ENCODE data around the gene SRD5A1.

SRD5A1 gene

DNA sequence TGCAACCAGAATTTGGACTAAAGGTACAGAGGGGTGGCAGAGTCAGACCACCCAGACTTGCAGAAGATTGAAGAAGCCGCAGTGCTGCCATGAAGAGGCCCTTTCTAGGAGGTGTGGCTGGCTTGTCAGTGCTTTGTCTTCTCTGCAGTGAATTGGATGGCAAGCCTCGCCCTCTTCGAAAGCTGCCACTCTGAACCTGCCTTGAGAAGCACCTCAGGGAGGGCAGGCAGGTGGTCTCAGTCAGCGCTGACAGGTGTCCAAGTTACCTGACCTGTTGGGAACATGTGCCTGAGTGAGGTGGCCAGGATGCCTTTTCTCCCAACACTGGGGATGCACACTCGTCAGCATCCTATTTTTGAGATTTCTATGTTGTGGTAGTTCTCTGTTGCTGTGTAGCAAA is 86.2 kb downstream of the SRD5A1 start:
- H3K9me3 Mint-ChIP-seq, result no peaks in the 10 kb centered on the region
- DNase-seq (ENCODE audit: low spot score in 2 of 2), result no peak
- H3K27me3 Mint-ChIP-seq, result no peaks in the 10 kb centered on the region
- no peak overlapping the region for H3K4me3 Mint-ChIP-seq
- H3K36me3 Mint-ChIP-seq, result peaks cover 11% of the 10 kb centered on the region
- no peak overlapping the region for H3K27ac Mint-ChIP-seq
- peaks cover 54% of the 10 kb centered on the region for H3K4me1 Mint-ChIP-seq
- ATAC-seq (ENCODE audit: low read depth), result no peak

DNA sequence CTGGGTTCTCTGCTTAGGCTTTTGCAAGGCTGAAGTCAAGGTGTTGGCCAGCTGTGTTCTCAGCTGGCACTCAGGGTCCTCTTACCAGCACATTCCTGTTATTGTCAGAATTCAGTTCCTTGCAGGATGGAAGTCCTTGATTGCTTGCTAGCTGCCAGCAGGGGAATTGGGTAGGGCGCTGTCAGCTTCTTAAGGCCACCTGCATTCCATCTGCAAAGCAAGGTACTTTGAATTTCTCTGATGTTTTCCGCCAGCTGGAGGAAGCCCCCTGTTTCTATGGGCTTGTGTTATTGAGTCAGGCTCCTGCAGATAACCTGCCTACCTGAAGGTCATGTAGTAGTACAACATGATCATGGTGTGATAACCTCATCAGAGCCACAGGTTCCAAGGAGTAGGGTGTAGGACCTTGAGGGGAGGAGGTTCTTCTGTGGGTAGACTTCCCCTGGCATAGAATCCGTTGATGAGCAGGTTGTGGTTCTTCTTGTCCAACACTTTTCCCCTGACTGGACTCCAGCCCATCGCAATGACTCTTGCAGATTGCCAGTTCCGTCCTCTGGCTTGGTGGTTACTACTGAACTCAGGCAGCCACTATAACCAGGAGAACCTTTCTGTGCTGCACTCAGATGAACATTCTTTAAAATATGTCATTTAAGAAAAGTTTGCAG is 86.8 kb downstream of the SRD5A1 start:
- peaks cover 12% of the 10 kb centered on the region for H3K36me3 Mint-ChIP-seq
- DNase-seq (ENCODE audit: low spot score in 2 of 2) (no peak), ATAC-seq (ENCODE audit: low read depth) (no peak)
- H3K27me3 Mint-ChIP-seq, result no peaks in the 10 kb centered on the region
- H3K4me1 Mint-ChIP-seq, result peaks cover 57% of the 10 kb centered on the region
- no peaks in the 10 kb centered on the region for H3K9me3 Mint-ChIP-seq
- no peak overlapping the region for H3K4me3 Mint-ChIP-seq
- H3K27ac Mint-ChIP-seq, result no peak overlapping the region

DNA sequence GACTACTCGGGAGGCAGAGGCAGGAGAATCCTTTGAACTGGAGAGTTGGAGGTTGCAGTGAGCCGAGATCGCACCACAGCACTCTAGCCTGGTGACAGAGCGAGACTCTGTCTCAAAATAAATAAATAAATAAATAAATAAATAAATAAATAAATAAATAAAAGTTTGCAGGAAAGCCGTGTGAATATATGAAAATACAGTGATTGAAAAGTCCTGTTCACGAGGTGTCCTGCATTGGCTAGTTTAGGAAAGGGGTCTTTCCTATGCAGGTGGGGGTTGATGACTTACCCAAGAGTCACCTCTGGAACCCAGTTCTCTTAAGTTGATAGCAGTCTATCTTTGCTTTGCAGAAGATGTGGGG is 87.3 kb downstream of the SRD5A1 start:
- DNase-seq (ENCODE audit: low spot score in 2 of 2), result no peak
- no peak overlapping the region for H3K27ac Mint-ChIP-seq
- H3K36me3 Mint-ChIP-seq, result peaks cover 12% of the 10 kb centered on the region
- no peaks in the 10 kb centered on the region for H3K9me3 Mint-ChIP-seq
- no peak for ATAC-seq (ENCODE audit: low read depth)
- H3K4me1 Mint-ChIP-seq, result peaks cover 57% of the 10 kb centered on the region
- no peaks in the 10 kb centered on the region for H3K27me3 Mint-ChIP-seq
- no peak overlapping the region for H3K4me3 Mint-ChIP-seq

DNA sequence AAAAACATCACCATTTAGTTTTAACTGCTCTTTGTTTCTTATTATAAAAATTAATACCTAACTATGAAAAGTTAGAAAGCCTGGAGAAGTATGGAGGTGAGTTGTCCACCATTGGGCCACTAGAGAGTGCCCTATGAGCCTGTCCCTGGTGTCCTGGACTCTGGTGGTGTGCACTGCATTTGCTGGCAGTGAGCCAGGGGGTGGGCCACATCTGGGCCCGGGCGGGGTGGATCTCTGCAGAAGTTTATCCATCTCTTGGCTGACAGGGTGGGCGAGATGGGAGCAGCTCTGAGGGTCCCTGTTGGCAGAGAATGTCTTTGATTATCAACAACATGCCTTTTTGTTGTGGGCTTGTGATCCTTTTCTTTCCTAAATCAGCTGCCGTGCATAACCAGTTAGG is 88.2 kb downstream of the SRD5A1 start:
- peak overlapping the region; percentile 55 for H3K27ac Mint-ChIP-seq
- ATAC-seq (ENCODE audit: low read depth) (no peak), DNase-seq (ENCODE audit: low spot score in 2 of 2) (no peak)
- H3K36me3 Mint-ChIP-seq, result peaks cover 12% of the 10 kb centered on the region
- no peaks in the 10 kb centered on the region for H3K27me3 Mint-ChIP-seq
- no peak overlapping the region for H3K4me3 Mint-ChIP-seq
- peaks cover 54% of the 10 kb centered on the region for H3K4me1 Mint-ChIP-seq
- H3K9me3 Mint-ChIP-seq, result no peaks in the 10 kb centered on the region

DNA sequence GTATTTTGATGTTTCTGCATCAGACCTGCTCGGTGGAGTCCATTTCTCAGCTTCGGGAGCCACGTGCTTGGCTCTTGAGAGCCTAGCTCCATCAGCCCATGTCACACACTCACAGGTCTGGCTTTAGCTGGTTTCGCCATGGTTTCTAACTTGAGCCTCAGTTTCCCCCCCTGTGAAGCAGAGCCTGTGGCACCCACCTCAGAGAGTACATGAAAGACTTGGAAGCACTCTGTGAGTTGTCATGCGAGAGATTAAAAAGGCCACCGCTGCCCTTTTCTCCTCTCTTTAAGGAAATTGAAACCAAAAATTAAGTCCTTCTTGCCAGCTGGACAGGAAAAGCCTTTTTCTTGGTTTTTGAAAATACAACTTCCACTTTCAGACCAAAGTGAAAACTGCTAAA is 88.8 kb downstream of the SRD5A1 start:
- ATAC-seq (ENCODE audit: low read depth) (peak; percentile 31), DNase-seq (ENCODE audit: low spot score in 2 of 2) (no peak)
- peak overlapping the region; percentile 55 for H3K27ac Mint-ChIP-seq
- H3K4me1 Mint-ChIP-seq, result peaks cover 54% of the 10 kb centered on the region
- H3K36me3 Mint-ChIP-seq, result peaks cover 12% of the 10 kb centered on the region
- no peaks in the 10 kb centered on the region for H3K9me3 Mint-ChIP-seq
- no peaks in the 10 kb centered on the region for H3K27me3 Mint-ChIP-seq
- H3K4me3 Mint-ChIP-seq, result peak overlapping the region; percentile 61

DNA sequence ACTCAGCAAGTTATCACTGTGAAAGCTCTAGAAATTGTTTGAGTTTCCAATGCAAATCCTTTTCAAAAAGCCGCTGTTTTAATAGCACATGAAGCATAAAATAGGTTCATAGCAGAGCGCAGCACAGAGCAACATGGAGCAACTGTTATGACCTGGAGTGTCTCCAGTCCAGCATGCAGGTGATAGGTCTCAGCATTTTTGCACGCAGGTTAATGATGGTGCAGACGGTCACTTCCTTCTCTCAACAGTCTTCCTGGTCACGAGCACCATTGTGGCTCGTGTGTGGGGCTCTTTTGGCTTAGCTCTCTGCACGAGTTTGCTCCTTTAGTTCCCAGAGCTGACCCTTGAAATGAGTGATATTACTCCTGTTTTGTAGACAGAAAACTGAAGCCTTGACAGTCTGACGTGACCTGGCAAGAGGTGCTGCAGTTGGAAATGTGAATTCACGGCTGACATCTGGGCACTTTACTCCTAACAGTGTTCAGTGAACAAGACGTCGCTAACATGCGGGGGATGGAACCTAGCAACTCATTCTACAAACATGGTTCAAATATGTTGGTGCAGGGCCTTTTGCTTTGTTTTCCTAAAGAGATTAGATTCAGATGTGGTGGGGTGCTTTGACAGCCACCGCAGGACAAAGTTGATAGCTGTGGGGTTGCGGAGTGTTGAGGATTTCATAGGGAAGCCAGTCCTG is 90.0 kb downstream of the SRD5A1 start:
- H3K9me3 Mint-ChIP-seq, result no peaks in the 10 kb centered on the region
- H3K36me3 Mint-ChIP-seq, result peaks cover 15% of the 10 kb centered on the region
- H3K27ac Mint-ChIP-seq, result no peak overlapping the region
- H3K27me3 Mint-ChIP-seq, result no peaks in the 10 kb centered on the region
- H3K4me1 Mint-ChIP-seq, result peaks cover 59% of the 10 kb centered on the region
- ATAC-seq (ENCODE audit: low read depth), result no peak
- no peak for DNase-seq (ENCODE audit: low spot score in 2 of 2)
- H3K4me3 Mint-ChIP-seq, result no peak overlapping the region

DNA sequence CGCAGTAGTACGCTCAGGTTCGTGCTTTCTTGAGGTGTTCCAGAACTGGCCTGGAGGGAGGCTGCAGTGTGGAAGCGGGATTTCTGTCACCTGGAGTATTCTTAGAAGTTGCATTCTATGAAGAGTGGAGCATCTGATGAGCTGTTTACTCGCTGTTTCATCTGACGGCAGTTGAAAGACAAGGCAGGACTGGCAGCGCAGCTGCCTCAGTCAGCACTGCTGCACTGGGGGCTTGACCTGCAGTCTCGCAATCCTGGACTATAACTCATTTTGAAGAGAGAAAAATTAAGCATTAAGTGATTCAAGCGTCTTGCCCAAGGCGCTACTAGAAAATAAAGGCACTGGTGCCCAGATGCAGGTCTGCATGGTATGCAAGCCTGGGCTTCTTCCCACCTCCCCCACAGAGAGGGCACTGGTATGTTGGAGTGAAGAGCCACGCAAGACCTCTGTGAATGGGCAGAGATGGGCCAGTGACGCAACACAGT is 90.6 kb downstream of the SRD5A1 start:
- Mint-ChIP-seq H3K36me3 (peaks cover 12% of the 10 kb centered on the region), H3K27ac (peak overlapping the region; percentile 62)

More for the DNA sequence above, 90.6 kb downstream of the SRD5A1 start:
- ATAC-seq (ENCODE audit: low read depth) (no peak), DNase-seq (ENCODE audit: low spot score in 2 of 2) (no peak)
- no peaks in the 10 kb centered on the region for H3K27me3 Mint-ChIP-seq
- no peak overlapping the region for H3K4me3 Mint-ChIP-seq
- peaks cover 54% of the 10 kb centered on the region for H3K4me1 Mint-ChIP-seq
- no peaks in the 10 kb centered on the region for H3K9me3 Mint-ChIP-seq

All from memory B cell (primary cell).